Calu3 (cell line): Measurements from ENCODE around the gene CHAF1B. TPM values are rescaled to one million over a fixed set of nuclear protein-coding genes. Genes with fewer than 3 reads are reported as not detected.

Experiments used
- BruUV-seq: library from RNA; stranded (reverse); fragments of 400-500 nt; replicated peaks from 2 replicates; lab custom pipeline; 2021; lab: Mats Ljungman, UMichigan
- CTCF ChIA-PET: fragments of 300-600 bp; sonication (Branson Sonifier 250); formaldehyde crosslinking; loops from one replicate; lab custom pipeline; 2022; ENCODE audit warnings: antibody characterized with exemption; lab: Charles Lee
- DNase-seq: peaks from one replicate; pipeline ENCODE4 v3.0.0; 2022
- H3K27ac Mint-ChIP-seq: one replicate; pipeline ENCODE4 v1.8.0; 2022; ENCODE audit warnings: mixed read lengths; ENCODE audit not compliant: unreplicated experiment
- H3K27me3 Mint-ChIP-seq: one replicate; pipeline ENCODE4 v1.8.0; 2022; ENCODE audit warnings: mixed read lengths; ENCODE audit not compliant: unreplicated experiment
- H3K36me3 Mint-ChIP-seq: one replicate; pipeline ENCODE4 v1.8.0; 2022; ENCODE audit warnings: mild to moderate bottlenecking, moderate library complexity, mixed read lengths; ENCODE audit not compliant: insufficient read depth, unreplicated experiment
- H3K4me1 Mint-ChIP-seq: one replicate; pipeline ENCODE4 v1.8.0; 2022; ENCODE audit warnings: mild to moderate bottlenecking, low read depth, mixed read lengths; ENCODE audit not compliant: unreplicated experiment
- H3K4me3 Mint-ChIP-seq: one replicate; pipeline ENCODE4 v1.8.0; 2022; ENCODE audit warnings: mild to moderate bottlenecking, low read depth, moderate library complexity, mixed read lengths; ENCODE audit not compliant: unreplicated experiment
- H3K9me3 Mint-ChIP-seq: one replicate; pipeline ENCODE4 v1.8.0; 2022; ENCODE audit warnings: low read depth, mixed read lengths; ENCODE audit not compliant: unreplicated experiment
- intact Hi-C: fragments of 100-400 bp; cut with micrococcal nuclease; formaldehyde crosslinking; loops from one replicate; pipeline ENCODE4 v1.10.0; 2022; ENCODE audit not compliant: unreplicated experiment
- total RNA-seq: library from RNA; stranded (reverse); gene quantifications from 2 replicates; pipeline ENCODE4 v1.2.3, GENCODE V29; 2022
- TF ChIP-seq, protein P1 (sequence below): fragments of 200-600 bp; IDR thresholded peaks from one replicate; pipeline ENCODE4 v1.8.0; 2022; ENCODE audit warnings: antibody characterized with exemption; ENCODE audit not compliant: unreplicated experiment

Gene CHAF1B
- total RNA-seq, 1 experiment from 2014 or later: 16.0 TPM

DNA sequence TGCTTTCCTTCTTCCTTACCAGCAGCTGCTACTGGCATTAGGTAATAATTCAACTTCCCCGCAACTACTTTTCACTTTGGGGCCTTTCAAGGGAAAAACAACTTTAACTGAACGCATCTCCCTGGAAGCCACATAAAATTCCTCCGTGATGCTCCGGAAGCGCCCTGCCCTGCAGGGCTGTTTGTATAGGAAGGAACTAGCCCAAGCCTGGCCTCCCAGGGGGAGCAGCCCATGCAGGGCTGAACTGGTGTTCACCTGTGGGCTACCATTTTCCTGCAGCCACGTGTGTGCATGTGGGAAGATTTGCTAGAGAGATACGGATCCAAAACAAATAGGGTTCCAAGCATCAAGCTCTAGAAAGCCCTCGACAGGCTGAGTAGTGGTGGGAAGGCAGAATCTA lies 80.3 kb downstream of the CHAF1B start:
- no peaks in the 10 kb centered on the region for H3K9me3 Mint-ChIP-seq
- intact Hi-C loops: no loop called here
- BruUV-seq: no TSS peak
- TF ChIP-seq, protein P1, sequence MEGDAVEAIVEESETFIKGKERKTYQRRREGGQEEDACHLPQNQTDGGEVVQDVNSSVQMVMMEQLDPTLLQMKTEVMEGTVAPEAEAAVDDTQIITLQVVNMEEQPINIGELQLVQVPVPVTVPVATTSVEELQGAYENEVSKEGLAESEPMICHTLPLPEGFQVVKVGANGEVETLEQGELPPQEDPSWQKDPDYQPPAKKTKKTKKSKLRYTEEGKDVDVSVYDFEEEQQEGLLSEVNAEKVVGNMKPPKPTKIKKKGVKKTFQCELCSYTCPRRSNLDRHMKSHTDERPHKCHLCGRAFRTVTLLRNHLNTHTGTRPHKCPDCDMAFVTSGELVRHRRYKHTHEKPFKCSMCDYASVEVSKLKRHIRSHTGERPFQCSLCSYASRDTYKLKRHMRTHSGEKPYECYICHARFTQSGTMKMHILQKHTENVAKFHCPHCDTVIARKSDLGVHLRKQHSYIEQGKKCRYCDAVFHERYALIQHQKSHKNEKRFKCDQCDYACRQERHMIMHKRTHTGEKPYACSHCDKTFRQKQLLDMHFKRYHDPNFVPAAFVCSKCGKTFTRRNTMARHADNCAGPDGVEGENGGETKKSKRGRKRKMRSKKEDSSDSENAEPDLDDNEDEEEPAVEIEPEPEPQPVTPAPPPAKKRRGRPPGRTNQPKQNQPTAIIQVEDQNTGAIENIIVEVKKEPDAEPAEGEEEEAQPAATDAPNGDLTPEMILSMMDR: no peak
- no peaks in the 10 kb centered on the region for H3K27me3 Mint-ChIP-seq
- CTCF ChIA-PET: no interaction called here
- no peak for DNase-seq
- H3K27ac Mint-ChIP-seq: no peak overlapping the region
- H3K4me1 Mint-ChIP-seq: no peaks in the 10 kb centered on the region
- no peak overlapping the region for H3K4me3 Mint-ChIP-seq
- no peaks in the 10 kb centered on the region for H3K36me3 Mint-ChIP-seq

DNA sequence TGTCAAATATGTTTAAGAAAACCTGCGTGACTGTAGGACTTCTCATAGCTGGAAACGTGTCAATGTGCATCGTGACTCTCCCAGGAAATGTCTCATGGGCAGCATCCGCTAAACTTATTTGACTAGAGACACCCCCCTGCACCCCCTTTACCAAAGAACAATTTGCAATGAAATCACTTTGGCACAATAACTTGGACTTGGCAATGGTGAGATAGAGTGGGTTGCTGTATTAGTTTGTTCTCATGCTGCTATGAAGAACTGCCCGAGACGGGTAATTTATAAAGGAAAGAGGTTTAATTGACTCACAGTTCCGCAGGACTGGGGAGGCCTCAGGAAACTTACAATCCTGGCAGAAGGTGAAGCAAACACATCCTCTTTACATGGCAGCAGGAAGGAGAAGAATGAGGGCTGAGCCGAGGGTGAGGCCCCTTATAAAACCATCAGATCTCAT lies 80.9 kb downstream of the CHAF1B start:
- no TSS peak for BruUV-seq
- Mint-ChIP-seq H3K36me3 (peaks cover 3% of the 10 kb centered on the region), H3K4me3 (no peak overlapping the region), H3K27ac (no peak overlapping the region), H3K27me3 (no peaks in the 10 kb centered on the region), H3K4me1 (peaks cover 2% of the 10 kb centered on the region), H3K9me3 (no peaks in the 10 kb centered on the region)
- no peak for DNase-seq
- CTCF ChIA-PET: no interaction called here
- TF ChIP-seq, protein P1: no peak
- intact Hi-C loops: no loop called here

Other genes starting within 250 kb of the CHAF1B start
- gene DOP1B, start 228.6 kb upstream of the CHAF1B start, total RNA-seq: 7.1 and 10.3 TPM in 2 replicates
- 18.2 and 20.2 TPM in 2 replicates for gene MORC3, start 65.2 kb upstream of the CHAF1B start, total RNA-seq
- gene CLDN14, start 94.7 kb downstream of the CHAF1B start, total RNA-seq: not detected in 2 replicates